GM18499 (cell line): ENCODE data around the gene AGT.

ENCODE experiments used
- ATAC-seq: cut with Tn5 transposase; IDR thresholded peaks from one replicate; pipeline ENCODE4 v1.9.1; 2021; ENCODE audit warnings: moderate number of reproducible peaks; ENCODE audit not compliant: insufficient read depth, unreplicated experiment

AGT gene

DNA sequence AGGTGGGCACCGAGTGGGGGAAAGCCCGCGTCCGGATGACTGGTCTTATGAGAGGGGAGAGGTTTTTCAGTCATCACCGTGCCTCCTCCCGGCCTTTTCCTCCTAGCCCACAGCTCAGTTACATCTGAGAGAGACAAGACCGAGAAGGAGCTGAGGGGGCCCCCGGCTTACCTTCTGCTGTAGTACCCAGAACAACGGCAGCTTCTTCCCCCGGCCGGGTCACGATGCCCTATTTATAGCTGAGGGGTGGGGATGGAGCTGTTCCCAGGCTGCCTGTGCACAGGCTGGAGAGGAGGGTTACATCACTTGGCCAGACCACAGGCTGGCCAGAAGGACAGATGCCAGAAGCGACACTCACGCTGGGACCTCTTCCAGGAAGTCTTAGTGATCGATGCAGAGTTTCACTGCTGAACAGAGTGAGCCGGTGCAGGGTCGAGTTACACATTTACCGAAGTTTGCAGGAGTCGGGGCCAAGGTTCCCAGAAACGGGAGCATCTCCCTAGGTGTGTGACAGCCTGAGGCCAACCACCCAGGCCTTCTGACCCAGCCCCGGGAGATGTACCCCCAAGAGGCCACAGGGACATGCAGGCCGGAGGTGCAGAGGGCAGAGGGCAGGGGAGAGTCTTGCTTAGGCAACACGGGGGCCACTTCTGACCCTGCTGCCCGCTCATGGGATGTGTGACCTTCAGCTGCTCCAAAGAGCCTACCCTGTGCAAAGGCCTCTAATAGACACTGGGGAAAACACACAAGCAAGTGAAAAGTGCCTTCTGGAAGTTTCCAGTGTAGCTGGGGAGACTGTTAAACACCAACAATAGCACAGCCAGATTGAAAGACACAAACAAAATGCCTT lies at the start of gene AGT:
TSS of gene AGT (minus strand) at position 208 of the 850 bp plus-strand sequence. CDS start 3,299 bp downstream, outside the sequence.
- no peak for ATAC-seq

DNA sequence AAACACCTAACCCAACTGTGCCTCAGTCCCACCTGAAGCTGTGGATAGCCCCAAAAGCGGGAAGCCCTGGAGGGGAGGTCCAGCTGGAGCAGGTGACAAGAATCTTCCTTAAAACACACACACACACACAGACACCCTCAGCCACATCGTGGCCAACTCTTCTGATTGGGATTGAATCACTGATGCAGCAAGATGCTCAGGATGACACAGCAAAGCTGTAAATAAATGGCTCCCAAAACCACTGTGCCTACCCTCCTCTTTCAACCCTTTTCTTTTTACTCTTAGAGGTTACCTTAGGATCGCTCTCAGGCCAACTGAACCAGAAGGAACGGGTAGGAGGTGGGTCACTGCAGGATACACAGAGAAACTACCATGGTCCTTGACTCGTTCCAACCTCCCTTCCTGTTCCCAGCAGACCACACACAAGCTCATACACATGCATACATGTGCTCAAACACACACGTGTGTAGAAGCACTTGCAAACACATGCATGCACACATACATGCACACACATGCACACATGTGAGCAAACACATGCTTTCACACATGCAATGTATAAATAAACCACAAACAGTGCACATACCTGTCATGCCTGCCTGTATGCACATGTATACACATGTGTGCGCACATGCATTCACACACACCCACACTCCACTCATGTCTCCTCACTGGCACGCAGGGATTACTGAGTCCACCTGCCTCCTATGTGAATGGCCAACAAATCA lies 47.7 kb upstream of the AGT start:
- no peak for ATAC-seq

DNA sequence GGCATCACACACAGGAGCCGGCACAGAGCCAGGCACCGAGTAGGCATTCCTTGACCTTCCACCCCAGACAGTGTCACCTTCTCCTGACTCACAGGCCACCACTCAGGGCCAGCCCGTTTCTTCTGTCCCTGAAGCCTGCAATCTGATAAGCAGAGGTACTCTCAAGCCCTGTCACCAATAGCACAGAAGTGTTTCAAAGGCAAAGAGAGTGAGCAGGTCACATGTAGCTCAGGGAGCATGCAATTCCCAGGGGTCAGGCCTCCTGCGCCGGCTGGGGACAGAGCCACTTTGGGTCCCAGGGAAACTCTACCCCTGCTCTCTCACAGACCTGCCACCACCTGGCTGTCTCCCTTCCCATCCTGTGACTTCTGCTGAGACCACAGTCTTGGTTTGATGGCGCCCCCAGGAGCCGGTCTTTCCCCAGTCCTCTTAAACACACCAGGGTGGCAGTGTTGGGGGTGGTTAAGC lies 46.5 kb upstream of the AGT start:
- no peak for ATAC-seq

DNA sequence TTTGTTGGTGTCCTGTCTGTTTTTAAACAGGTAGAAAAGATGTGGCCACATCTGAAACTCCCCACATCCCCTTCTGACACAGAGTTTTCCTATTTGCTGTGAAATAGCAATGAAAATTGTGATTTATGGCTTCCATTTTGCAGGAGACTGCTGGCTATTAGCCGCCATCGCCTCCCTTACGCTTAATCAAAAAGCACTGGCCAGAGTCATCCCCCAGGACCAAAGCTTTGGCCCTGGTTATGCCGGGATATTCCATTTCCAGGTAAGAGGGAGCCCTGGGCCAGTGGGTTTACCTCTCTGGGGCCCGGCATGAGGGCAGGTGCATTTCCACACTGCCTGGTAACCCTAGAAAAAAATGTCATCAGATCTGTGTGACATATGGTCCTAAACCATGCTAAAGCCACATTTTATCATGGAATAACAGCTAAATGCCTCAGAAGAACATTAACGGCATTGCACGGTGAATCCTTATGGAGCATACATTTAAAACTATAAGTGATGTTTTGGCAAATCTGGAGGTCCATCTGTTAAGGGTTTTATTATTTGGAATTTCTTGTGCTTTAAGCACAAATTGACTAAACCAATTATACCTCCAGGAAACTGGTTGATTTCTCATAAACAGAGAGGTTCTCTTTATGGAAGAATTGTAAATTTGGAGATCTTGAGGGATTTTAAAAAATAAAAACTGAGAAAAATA lies 45.6 kb upstream of the AGT start:
- no peak for ATAC-seq

DNA sequence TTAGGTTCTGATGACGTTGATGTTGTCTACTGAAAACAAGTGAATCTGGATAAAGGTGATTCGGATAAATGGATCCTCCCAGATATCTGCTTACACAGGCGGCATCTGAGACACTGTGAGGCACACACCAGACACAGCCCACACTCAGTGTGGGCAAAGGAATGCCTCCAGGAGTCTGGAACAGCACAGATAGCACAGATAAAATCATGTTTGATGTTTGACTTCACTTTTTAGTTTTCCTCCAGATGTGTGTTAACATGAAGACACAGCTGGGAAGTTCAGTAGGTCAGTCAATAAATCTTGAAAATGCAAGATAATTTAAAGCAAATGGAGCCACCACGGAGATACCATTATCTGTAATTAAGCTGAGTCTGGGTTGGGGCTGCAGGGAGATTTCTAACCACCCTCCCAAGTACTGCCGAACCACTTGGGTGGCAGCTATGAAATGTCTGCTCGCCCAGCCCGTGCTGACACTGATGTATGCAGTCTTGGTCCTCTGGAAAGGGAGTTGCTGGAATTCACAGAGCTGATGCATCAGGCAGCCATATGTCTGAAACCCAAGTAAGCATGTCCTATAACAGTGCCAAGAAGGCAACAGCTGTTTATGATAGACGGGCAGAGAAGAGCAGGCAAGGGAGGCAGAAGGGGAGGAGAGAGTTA lies 44.9 kb upstream of the AGT start:
- no peak for ATAC-seq

DNA sequence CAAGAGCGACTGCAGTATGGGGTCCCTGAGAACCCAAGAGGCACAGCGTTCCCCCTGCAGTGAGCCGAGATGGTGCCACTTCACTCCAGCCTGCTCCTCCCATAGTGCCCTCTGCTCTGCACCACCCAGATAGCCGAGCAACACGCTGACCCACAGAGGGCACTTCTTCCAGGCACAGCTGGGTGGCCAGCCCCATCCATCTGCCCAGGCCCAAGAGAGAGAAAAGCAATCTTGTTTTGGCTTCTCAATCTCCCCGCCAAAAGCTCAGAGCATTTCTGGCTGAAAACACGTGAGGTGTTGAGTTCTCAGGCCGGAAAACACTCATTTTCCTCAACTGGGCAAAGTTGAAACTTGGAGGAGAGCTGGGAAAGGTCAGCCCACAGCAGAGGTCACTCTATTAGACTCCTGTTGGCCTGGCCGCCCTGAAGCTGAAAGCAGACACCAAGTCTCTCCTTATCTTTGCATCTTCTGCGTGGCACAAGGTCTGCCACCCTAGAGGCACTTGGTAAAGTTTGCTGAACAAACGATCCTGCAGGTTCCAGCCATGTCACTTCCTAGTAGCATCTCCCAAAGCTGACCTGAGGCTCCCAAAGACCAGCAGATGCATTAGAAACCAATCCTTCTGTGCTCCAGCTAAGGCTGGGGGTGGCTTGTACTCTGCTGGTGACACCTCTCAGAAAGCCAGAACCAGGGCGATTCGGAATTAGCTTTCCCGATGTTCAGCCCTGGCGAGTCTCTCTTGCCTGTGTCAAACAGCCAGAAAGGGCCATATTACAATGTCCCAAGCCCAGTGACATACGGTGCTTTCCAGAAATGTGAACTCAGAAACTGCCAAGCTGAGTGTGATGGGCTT lies 44.2 kb upstream of the AGT start:
- no peak for ATAC-seq

DNA sequence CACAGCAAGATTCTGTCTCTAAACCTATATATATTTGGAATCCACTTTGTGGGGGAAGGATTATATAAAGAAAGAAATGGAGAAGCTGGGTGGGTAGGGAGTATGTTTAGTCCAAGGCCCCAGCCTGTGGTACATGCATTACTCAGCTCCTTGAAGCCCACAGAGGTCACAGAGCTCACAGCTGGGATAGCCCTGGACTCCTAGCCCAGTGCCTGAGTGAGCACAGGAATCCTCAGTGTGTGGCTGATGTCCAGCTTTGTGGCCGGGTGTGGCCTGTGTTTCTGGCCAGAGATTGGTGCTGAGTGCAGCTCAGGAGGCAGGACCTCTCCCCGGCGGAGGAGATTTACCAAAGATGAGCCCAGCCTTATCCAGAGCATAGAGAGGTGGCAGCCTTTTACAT lies 40.9 kb upstream of the AGT start:
- ATAC-seq, result no peak

DNA sequence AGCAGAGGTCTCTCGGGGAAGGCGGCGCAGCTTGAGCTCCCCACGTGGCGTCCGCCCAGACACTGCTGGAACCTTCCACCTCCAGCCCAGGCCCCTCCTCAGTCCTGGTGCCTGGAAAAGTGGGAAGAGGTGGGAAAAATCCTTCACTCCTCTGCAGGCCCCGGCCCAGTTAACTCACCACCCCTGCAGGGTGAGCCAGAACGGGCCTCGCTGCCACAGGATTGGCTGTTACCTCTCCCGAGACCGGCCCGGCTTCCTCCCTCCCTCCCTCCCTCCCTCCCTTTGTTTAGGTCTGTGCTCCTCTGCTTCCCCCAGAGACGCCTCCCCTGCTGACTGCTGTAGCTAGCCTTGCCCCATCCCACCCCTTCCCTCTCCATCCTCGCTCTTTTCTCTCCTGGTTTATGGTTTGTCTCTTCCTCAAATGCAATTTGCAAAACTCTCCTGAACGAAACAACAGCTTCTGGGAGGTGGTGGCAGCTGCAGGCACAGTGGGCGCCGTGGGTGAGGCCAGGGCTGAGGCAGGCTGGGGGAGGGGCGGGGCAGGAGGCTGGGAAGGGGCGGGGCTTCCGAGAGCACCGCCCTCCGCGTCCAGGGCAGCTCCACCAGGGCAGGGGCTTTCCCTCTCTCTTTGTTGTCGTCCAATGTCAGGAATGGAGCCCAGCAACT lies 39.8 kb upstream of the AGT start:
- ATAC-seq, result no peak

DNA sequence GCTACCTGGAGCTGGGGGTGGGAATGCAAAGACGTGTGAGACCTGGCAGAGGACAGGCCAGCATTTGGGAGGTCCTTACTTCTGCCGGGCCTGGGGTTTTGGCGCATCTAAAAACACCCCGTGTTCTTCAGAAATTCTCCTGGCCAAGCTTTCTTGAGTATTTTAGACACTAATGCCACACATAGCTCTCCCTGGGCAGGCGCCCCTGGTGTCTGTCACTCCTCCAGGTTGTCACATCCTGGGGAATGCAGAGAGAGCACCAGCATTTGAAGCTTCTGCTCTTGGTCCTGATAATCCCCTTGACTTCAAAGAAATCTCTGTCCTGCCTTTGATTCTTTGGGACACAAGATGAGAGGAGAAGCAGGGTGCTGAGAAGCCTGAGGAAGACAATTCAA lies 39.3 kb upstream of the AGT start:
- ATAC-seq, result no peak

DNA sequence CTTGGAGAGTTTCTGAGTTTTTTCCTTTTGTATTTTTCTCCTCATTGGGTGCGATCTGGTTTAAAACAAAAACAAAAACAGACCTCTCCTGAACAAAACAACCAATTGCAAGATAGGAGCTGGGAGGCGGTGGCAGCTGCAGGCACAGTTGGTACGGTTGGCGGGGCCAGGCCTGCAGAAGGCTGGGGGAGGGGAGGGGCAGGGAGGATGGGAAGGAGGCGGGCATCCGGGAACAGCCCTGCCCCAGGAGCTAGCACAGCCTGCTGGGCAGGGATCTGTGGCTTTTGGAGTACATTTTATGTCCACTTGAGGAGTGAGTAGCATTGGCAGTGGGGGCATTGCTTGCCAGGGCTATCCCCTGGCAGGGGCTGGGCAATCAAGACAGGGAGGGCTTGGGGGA lies 38.5 kb upstream of the AGT start:
- ATAC-seq, result no peak

DNA sequence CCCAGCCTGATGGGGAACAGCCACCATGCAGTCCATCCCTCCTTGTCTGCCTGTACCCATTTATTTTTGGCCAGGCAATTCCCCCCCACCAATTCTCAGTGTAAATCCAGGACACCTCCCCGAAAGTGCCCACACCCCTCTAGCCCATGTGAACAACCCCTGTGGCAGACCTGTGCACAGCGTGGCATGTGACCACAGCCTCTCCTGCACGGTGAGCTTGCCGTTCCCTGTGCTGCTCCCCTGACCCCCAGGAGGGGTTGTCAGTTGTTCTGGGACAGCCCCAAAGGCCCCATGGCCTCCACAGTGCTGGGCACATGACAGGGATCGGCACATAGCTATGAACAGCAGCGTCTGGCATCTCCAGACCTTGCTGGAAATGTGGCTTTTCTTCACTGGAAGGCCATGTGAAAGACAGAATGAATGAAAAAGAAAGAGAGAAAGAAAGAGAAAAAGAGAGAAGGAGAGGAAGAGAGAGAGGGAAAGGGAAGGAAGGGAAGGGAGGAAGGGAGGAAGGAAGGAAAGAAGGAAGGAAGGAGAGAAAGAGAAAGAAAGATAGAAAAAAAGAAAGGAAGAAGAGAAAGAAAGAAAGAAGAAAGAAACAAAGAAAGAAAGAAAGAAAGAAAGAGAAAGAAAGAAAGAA lies 37.2 kb upstream of the AGT start:
- ATAC-seq, result no peak

DNA sequence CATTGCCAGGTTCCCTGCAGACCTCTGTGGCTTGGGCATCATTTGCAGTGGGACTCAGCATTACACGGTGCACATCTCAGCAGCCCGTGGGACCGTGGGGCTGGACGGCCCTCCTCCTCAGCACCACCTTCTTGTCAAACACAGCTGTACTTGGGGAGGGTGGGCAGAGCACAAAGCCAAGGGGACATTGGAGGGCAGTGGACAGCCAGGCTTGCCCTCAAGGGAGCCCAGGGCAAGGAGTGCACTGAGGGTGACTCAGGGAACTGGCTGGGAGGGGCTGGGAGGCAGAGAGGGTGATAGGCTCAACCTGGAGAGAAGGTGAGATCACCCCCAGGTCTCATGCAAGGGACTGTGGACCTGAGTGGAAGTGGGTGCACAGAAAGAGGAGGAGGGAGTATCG lies 36.7 kb upstream of the AGT start:
- ATAC-seq, result no peak

DNA sequence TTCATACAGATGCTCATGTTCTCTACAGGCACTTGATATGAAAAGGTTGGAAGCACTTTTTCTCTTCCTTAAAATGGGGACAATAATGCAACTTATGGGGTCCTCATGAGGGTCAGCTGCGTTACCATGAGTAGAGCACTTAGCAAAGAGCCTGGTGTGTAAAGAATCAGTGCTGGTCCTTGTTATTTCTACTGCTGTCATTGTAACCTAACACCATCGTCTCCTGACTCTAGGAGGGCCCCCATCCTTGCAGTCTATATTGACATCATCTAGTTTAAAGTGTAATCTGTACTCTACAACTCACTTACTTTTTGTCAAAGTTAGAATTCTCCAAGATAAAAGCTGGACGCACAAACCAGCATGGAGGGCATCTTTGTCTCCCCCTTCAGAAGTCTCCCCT lies 35.7 kb upstream of the AGT start:
- ATAC-seq, result no peak

DNA sequence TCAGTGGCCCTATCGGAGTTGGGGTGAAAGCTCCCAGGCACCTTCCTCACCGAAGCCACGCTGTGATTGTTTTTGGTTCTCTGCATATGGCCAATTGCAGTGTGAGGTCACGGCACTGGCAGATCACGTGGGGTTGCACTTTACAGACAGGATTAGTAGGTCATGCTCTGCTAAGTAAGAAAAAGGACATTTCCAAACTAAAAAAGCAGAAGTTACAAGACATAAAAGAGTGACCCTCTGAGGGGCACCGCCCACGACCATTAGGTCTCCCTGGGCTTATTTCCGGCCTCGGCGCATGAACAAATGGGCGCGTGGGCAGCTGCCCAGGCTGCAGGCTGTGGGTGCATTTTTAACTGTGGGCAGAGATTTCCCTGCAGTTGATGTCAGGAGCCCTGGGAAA lies 35.2 kb upstream of the AGT start:
- no peak for ATAC-seq

DNA sequence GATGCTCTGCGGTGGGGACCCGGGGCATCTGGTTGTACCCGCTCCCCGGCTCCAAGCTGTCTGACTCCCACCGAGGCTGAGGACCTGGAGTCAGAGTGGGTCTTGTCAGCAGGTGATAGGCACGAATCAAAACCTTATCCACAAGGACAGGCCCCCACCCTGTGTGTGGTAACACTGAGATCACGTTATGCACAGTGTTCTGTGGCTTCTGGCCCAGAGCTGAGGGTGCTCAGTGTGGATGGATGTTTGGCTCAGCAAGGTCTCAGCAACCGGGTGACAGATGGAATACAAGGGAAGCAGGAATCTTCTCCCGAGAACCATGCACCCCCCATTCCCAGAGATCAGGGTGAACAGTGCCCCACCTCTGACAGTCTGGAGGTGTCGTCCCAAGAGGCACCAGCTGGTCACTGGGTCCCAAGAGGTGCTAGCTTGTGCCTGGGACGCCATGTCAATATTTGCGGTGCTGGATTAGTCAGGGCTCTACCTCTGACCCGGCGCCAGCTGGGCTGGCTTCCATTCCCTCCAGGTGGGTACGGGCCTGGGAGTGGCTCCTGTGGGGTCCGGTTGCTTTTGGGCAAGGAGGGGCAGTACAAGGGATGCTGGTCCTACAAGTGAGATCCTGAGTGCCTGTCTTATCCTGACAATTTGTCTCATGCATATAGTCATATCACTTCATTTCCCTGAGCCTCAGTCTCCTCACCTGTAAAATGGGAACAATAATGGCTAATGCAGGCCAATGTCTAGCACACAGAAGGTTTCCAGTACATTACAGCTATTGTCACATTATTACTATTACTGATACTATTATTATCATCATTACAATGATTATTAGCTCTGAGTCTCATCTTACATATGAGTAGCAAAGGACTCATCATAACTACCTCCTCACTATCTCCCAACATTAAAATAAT lies 34.2 kb upstream of the AGT start:
- no peak for ATAC-seq

DNA sequence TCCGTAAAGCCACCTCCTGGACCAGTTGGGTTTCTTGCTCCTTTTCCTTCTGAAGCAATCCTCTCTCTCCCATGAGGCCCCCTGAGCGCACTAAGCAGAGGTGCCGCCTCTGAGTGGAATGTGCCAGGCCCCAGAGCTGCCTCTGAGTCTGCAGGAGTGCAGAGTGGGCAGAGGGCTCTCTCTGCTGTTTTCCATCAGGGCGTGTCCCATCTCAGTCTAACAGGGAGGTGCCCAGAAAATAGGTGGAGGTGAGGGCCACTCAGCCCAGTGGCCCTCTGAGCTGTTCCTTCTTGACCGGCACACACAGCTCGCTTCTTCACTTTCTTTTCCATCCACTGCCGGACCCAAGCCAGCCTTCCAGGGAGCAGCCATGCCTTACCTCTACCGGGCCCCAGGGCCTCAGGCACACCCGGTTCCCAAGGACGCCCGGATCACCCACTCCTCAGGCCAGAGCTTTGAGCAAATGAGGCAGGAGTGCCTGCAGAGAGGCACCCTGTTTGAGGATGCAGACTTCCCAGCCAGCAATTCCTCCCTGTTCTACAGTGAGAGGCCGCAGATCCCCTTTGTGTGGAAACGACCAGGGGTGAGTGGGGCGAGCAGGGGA lies 33.3 kb upstream of the AGT start, which contains the start of gene CAPN9:
TSS of gene CAPN9 (plus strand) at position 262 of the 604 bp plus-strand sequence. CDS start at position 371, 109 bp downstream.
- ATAC-seq, result no peak

DNA sequence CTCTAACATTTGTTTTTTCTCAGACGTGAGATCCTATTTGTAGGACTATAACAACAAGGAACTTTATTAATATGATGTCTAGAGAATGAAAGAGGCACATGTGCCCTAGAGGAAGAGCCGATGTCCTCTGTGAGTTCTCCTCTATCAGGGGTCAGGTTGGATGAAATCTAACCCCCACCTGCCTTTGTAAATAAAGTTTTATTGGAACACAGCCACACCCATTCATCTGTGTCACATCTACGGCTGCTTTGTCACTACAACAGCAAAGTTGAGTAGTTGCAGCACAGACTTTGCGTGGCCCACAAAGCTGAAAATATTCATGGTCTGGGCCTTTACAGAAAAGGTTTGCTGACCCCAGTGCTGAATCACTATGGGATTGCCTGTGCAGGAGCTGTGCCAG lies 32.7 kb upstream of the AGT start:
- ATAC-seq, result no peak
